ENCODE measurements around the gene FNIP1.

DNA sequence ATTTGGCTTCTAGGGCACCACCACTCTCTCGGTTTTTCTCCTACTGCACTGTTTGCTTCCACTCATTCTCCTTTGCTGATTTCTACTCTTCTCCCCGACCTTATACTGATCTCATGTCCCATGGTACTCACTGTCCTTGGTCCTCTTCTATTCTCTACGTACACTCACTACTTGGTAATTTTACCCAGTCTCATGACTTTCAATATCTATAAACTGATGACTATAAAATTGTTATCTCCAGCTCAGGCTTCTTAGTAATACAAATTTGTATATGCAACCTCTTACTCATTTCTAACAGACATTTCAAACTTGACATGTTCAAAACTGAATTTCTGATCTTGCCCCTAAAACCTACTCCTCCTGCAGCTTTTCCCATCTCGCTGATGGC lies 165.9 kb downstream of the FNIP1 start:
- no peak for TF ChIP-seq CTCF (IDR thresholded peaks at IDR 0.05)
- TF ChIP-seq EZH2 (IDR thresholded peaks at IDR 0.05; ENCODE audit: borderline replicate concordance, insufficient read depth, low read depth, low read length, poor library complexity, severe bottlenecking): no peak
